Ovary (tissue), 9 donors: ENCODE measurements around the gene SLC27A2. TPM values are rescaled to one million over a fixed set of nuclear protein-coding genes. Genes with fewer than 3 reads are reported as not detected.

ENCODE experiments used
- DNase-seq, 5 donors: peaks; one replicate each; pipeline ENCODE4 v3.0.0-alpha.2; 2019 to 2020
- H3K27ac ChIP-seq, 2 donors: fragments of 200-600 bp; one replicate each; pipeline versions ENCODE4 v1.5.1 to v1.8.0; 2019 to 2022
- H3K27me3 ChIP-seq: fragments of 200-600 bp; one replicate; pipeline ENCODE4 v1.8.0; 2022
- H3K36me3 ChIP-seq: fragments of 200-600 bp; sonication (generic); one replicate; pipeline ENCODE4 v1.5.1; 2019
- H3K4me1 ChIP-seq: one replicate; pipeline ENCODE4 v1.8.1; 2013; ENCODE audit warnings: mild to moderate bottlenecking, moderate library complexity; ENCODE audit not compliant: insufficient read depth
- H3K4me3 ChIP-seq: fragments of 200-600 bp; sonication (generic); one replicate; pipeline ENCODE4 v1.5.1; 2017
- H3K9me3 ChIP-seq, 2 donors: fragments of 200-600 bp in 1 of 2; sonication (generic) in 1 of 2; one replicate each; pipeline versions ENCODE4 v1.5.1 to v1.8.1; 2013 to 2019; ENCODE audit warnings: mild to moderate bottlenecking in 1 of 2, moderate library complexity in 1 of 2
- CTCF ChIP-seq, 3 donors: fragments of 450-650 bp in 2 of 3; fragments of 200-600 bp in 1 of 3; IDR thresholded peaks; one replicate each; pipeline versions ENCODE4 v1.5.1 to v1.8.0; 2016 to 2022; ENCODE audit warnings: antibody characterized with exemption in 3 of 3, mild to moderate bottlenecking in 1 of 3
- EP300 ChIP-seq: sonication (generic); formaldehyde crosslinking; IDR thresholded peaks from one replicate; pipeline ENCODE4 v1.6.1; 2017; ENCODE audit warnings: antibody characterized with exemption
- POLR2A ChIP-seq: fragments of 450-650 bp; IDR thresholded peaks from one replicate; pipeline ENCODE4 v1.6.1; 2017; ENCODE audit warnings: antibody characterized with exemption, mild to moderate bottlenecking, moderate library complexity
- WGBS, 3 donors: extraction: QIAGEN DNeasy Blood & Tissue Kit in 1 of 3; methylation state at CpG; one replicate each; pipeline versions ENCODE4 v1.1.5 to v1.1.7; 2013 to 2017; 5-methylcytosine and 5-hydroxymethylcytosine counted together
- intact Hi-C, 4 donors: fragments of 100-400 bp; cut with DNase I; formaldehyde crosslinking; loops; one replicate each; pipeline versions ENCODE4 v1.11.0 to v1.15.1; 2022 to 2023
- polyA plus RNA-seq, 2 donors: library from polyadenylated mRNA; stranded (reverse); fragments of 200-250 nt in 1 of 2; fragments of 350-450 nt in 1 of 2; fragmentation: Illumina TruSeq in 1 of 2; extraction: RNeasy Lipid Tissue Mini Kit (QIAGEN cat#74804) in 1 of 2; gene quantifications; one replicate each; pipeline ENCODE4 v1.2.3, GENCODE V29; 2013 to 2014
- total RNA-seq, 7 donors: library from RNA; depleted of rRNA in 2 of 7; stranded (reverse); fragments of >200 nt in 2 of 7; fragmentation: NEBNext Ultra II Directional in 3 of 7; extraction: Animal tissue kit (Norgen Biotek cat#: 25700) in 3 of 7; gene quantifications; one replicate each; pipeline versions ENCODE4 v1.1.0 to v1.2.4, GENCODE V29; 2016 to 2023
- donor health status: DM: no; HTN: no; CAD: no; lungs with moderate emphysema.
- donor health status: DM: no; HTN: no; CAD: no.
- donor health status: Bipolar disorder and iron deficiency.
- donor health status: DM: yes; HTN: yes; CAD: no.
- donor health status: DM: no; HTN: no; CAD: no.
- donor health status: DM: yes; HTN: yes; CAD: no.

Gene SLC27A2
- total and polyA plus RNA-seq, 9 donors, result 0.10 to 4.7 (median 0.47) TPM; not detected in 2

DNA sequence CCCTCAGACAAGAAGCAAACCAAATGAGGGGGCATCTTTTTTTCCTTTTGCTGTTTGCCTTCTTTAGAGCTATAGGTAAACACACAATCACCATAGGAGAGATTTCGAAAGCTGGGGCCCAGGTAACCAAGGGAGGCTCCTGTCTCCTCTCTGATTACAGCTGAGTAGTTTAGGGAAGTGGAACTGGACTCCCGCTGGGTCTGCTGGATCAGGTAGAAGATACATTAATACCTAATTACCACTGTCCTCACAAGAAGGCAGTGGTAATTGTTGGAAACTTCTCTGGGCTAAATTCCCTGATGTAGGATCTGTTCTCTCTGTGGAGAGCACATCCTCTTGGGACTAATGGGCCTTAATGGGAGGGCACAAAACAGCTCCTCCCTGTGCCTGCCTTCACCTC is 50.8 kb downstream of the SLC27A2 start:
- no peak overlapping the region for H3K27ac ChIP-seq
- TF ChIP-seq EP300 (no peak), CTCF (IDR thresholded peaks at IDR 0.05) (no peak), POLR2A (no peak)
- 84 to 97% (median 93%) methylated on average over 2 of the region's 2 CpGs for WGBS, 3 donors
- H3K27me3 ChIP-seq, result no peaks in the 10 kb centered on the region
- peaks cover 1% of the 10 kb centered on the region for H3K4me1 ChIP-seq
- no peaks in the 10 kb centered on the region for H3K9me3 ChIP-seq
- H3K36me3 ChIP-seq, result no peaks in the 10 kb centered on the region
- no peak overlapping the region for H3K4me3 ChIP-seq
- intact Hi-C loops, result no loop called here
- DNase-seq, result no peak

DNA sequence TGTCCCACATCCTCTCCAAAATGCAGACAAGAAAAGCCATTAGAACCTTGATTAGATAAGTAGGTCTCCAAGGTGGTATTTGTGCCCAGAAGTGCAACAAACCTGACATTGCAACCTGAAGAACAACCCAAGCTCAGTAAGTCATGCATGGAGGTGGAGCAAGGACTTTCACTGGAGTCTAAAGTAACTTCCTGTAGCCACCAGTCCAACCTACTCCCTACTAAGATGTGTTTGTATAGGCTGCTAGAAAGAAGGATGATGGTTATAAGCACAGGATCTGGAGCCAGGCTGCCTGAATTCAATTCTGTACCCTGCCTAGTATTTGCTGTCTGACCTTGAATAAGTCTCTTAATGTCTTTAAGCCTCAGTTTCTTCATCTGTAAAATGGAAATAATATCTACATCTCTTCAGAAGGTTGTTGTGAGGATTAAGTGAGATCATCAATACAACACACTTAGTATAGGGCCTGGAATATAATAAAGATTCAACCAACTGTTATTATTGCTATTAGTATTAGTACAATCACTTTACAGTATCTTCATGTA is 51.3 kb downstream of the SLC27A2 start:
- intact Hi-C loops, result no loop called here
- no peak overlapping the region for H3K27ac ChIP-seq
- no peak overlapping the region for H3K4me3 ChIP-seq
- H3K4me1 ChIP-seq, result peaks cover 1% of the 10 kb centered on the region
- H3K36me3 ChIP-seq, result no peaks in the 10 kb centered on the region
- no peaks in the 10 kb centered on the region for H3K27me3 ChIP-seq
- H3K9me3 ChIP-seq, result no peaks in the 10 kb centered on the region
- DNase-seq, result no peak
- TF ChIP-seq EP300, result no peak
- TF ChIP-seq POLR2A, result no peak
- no peak for TF ChIP-seq CTCF (IDR thresholded peaks at IDR 0.05)

DNA sequence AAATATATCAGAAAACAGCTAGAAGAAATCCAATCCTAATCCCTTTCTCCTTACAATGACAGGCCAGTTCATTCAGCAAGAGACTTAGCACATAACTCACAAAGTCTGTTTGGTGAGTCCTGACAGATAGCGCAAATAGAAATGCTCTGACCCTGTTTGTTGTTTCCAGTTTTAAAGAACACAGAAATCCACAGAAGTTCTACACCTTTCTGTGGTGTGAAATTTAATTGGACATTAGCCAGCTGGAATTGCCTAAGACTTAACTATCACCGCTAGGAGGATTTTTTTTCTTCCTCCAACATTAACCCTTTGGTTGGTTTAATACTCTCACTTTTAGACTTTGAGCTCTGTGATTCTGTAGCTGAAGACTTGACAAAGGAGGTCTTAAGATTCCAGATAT is 52.8 kb downstream of the SLC27A2 start:
- Histone ChIP-seq H3K4me1 (no peaks in the 10 kb centered on the region), H3K4me3 (no peak overlapping the region), H3K36me3 (no peaks in the 10 kb centered on the region), H3K27me3 (no peaks in the 10 kb centered on the region), H3K27ac (no peak overlapping the region), H3K9me3 (no peaks in the 10 kb centered on the region)
- 31 to 38% (median 38%) methylated on average over 2 of the region's 2 CpGs for WGBS, 3 donors
- no peak for DNase-seq
- no peak for TF ChIP-seq POLR2A
- TF ChIP-seq CTCF (IDR thresholded peaks at IDR 0.05), result no peak
- no peak for TF ChIP-seq EP300
- intact Hi-C loops, result no loop called here

GRCh38 chr15:50235794-50236193 is 53.8 kb downstream of the SLC27A2 start:
- H3K27me3 ChIP-seq, result no peaks in the 10 kb centered on the region
- TF ChIP-seq POLR2A (no peak), EP300 (no peak), CTCF (IDR thresholded peaks at IDR 0.05) (no peak)
- 82 to 90% (median 88%) methylated on average over 1 of the region's 1 CpG for WGBS, 3 donors

More at GRCh38 chr15:50235794-50236193, 53.8 kb downstream of the SLC27A2 start:
- Histone ChIP-seq H3K4me3 (no peak overlapping the region), H3K36me3 (no peaks in the 10 kb centered on the region), H3K27ac (no peak overlapping the region), H3K4me1 (no peaks in the 10 kb centered on the region), H3K9me3 (no peaks in the 10 kb centered on the region)
- intact Hi-C loops, result no loop called here
- no peak for DNase-seq
